Astrocyte (in vitro differentiated cells and primary cell): ENCODE results near the gene RBM24. TPM values are rescaled to one million over a fixed set of nuclear protein-coding genes. Genes with fewer than 3 reads are reported as not detected.

Experiments used
- DNase-seq: peaks from one replicate; pipeline ENCODE4 v3.0.0-alpha.2; 2010; ENCODE audit warnings: low read depth
- FAIRE-seq: peaks from 2 replicates; lab custom pipeline; 2011; peaks lifted over from hg19 to GRCh38; lab: Jason Lieb, UNC
- H2AFZ ChIP-seq: 2 replicates; pipeline ENCODE4 v1.6.0; 2012; ENCODE audit warnings: low read depth, low read length, inconsistent platforms
- H3K27ac ChIP-seq: 2 replicates; pipeline ENCODE4 v1.5.1; 2011; ENCODE audit warnings: low read depth, low read length, inconsistent platforms
- H3K27me3 ChIP-seq: 2 replicates; pipeline ENCODE4 v1.6.0; 2011; ENCODE audit warnings: low read length, inconsistent platforms; ENCODE audit not compliant: insufficient read depth
- H3K36me3 ChIP-seq: 2 replicates; pipeline ENCODE4 v1.5.1; 2011; ENCODE audit warnings: low read length, inconsistent platforms; ENCODE audit not compliant: insufficient read depth
- H3K4me1 ChIP-seq: 2 replicates; pipeline ENCODE4 v1.5.1; 2011; ENCODE audit warnings: low read length, inconsistent platforms; ENCODE audit not compliant: insufficient read depth
- H3K4me2 ChIP-seq: 2 replicates; pipeline ENCODE4 v1.6.0; 2012; ENCODE audit warnings: low read length, inconsistent platforms
- H3K4me3 ChIP-seq: 2 replicates; pipeline ENCODE4 v1.5.1; 2011; ENCODE audit warnings: low read depth, mild to moderate bottlenecking, low read length, inconsistent platforms; ENCODE audit not compliant: insufficient read depth
- H3K79me2 ChIP-seq: 2 replicates; pipeline ENCODE4 v1.6.0; 2012; ENCODE audit warnings: mild to moderate bottlenecking, low read length, inconsistent platforms; ENCODE audit not compliant: insufficient read depth
- H3K9ac ChIP-seq: 2 replicates; pipeline ENCODE4 v1.6.0; 2012; ENCODE audit warnings: mild to moderate bottlenecking, low read length, inconsistent platforms
- H3K9me3 ChIP-seq: 2 replicates; pipeline ENCODE4 v1.5.1; 2012; ENCODE audit warnings: low read depth, mild to moderate bottlenecking, low read length, inconsistent platforms; ENCODE audit not compliant: insufficient read depth
- H4K20me1 ChIP-seq: 2 replicates; pipeline ENCODE4 v1.6.0; 2012; ENCODE audit warnings: low read length, inconsistent platforms; ENCODE audit not compliant: insufficient read depth
- H3K27ac Mint-ChIP-seq: one replicate; pipeline ENCODE4 v1.8.0; 2021; ENCODE audit warnings: mild to moderate bottlenecking, mixed read lengths; ENCODE audit not compliant: unreplicated experiment
- H3K27me3 Mint-ChIP-seq: one replicate; pipeline ENCODE4 v1.8.0; 2021; ENCODE audit warnings: low read depth, mixed read lengths; ENCODE audit not compliant: unreplicated experiment
- H3K36me3 Mint-ChIP-seq: one replicate; pipeline ENCODE4 v1.8.0; 2021; ENCODE audit warnings: low read depth, mixed read lengths; ENCODE audit not compliant: unreplicated experiment
- H3K4me1 Mint-ChIP-seq: one replicate; pipeline ENCODE4 v1.8.0; 2021; ENCODE audit warnings: low read depth, mixed read lengths; ENCODE audit not compliant: unreplicated experiment
- H3K4me3 Mint-ChIP-seq: one replicate; pipeline ENCODE4 v1.8.0; 2021; ENCODE audit warnings: mild to moderate bottlenecking, moderate library complexity, mixed read lengths; ENCODE audit not compliant: unreplicated experiment
- H3K9me3 Mint-ChIP-seq: one replicate; pipeline ENCODE4 v1.8.0; 2021; ENCODE audit warnings: mild to moderate bottlenecking, mixed read lengths; ENCODE audit not compliant: unreplicated experiment
- CTCF ChIP-seq: IDR thresholded peaks from 2 replicates; pipeline ENCODE4 v1.5.1; 2011; ENCODE audit warnings: low read depth, mild to moderate bottlenecking, inconsistent platforms, low read length, moderate library complexity; ENCODE audit not compliant: insufficient read depth
- EZH2 ChIP-seq: IDR thresholded peaks from 2 replicates; pipeline ENCODE4 v1.6.1; 2012; ENCODE audit warnings: mild to moderate bottlenecking, low read length, inconsistent platforms; ENCODE audit not compliant: insufficient read depth
- total RNA-seq: library from RNA; stranded (reverse); gene quantifications from 2 replicates; pipeline ENCODE4 v1.2.1, GENCODE V29; 2021

The RBM24 gene
- total RNA-seq, 1 donor from 2014 or later: 22.7 TPM

- Mint-ChIP-seq H3K36me3 (no peaks in the 10 kb centered on the region), H3K4me1 (no peaks in the 10 kb centered on the region)
Measured at GRCh38 chr6:17239260-17239659, 41.9 kb upstream of the RBM24 start.

GRCh38 chr6:17240803-17241500 is 40.2 kb upstream of the RBM24 start:
- no peaks in the 10 kb centered on the region for H3K4me1 Mint-ChIP-seq
- DNase-seq: no peak
- H4K20me1 ChIP-seq: no peaks in the 10 kb centered on the region
- H3K4me3 ChIP-seq: no peak overlapping the region
- H3K36me3 Mint-ChIP-seq: no peaks in the 10 kb centered on the region
- H2AFZ ChIP-seq: no peak overlapping the region
- H3K9ac ChIP-seq: no peak overlapping the region
- peaks cover 7% of the 10 kb centered on the region for H3K9me3 Mint-ChIP-seq
- H3K4me3 Mint-ChIP-seq: no peak overlapping the region
- TF ChIP-seq EZH2 (no peak), CTCF (no peak)
- no peak overlapping the region for H3K4me2 ChIP-seq
- no peaks in the 10 kb centered on the region for H3K79me2 ChIP-seq
- H3K27me3 Mint-ChIP-seq: no peaks in the 10 kb centered on the region
- no peak for FAIRE-seq
- no peak overlapping the region for H3K27ac ChIP-seq
- H3K9me3 ChIP-seq: no peaks in the 10 kb centered on the region
- H3K27ac Mint-ChIP-seq: no peak overlapping the region
- no peaks in the 10 kb centered on the region for H3K27me3 ChIP-seq
- H3K36me3 ChIP-seq: no peaks in the 10 kb centered on the region
- no peaks in the 10 kb centered on the region for H3K4me1 ChIP-seq

More at GRCh38 chr6:17239260-17239659, 41.9 kb upstream of the RBM24 start:
- Mint-ChIP-seq H3K27me3 (no peaks in the 10 kb centered on the region), H3K4me3 (no peak overlapping the region), H3K27ac (no peak overlapping the region), H3K9me3 (peaks cover 2% of the 10 kb centered on the region)
- H3K79me2 ChIP-seq: no peaks in the 10 kb centered on the region
- no peaks in the 10 kb centered on the region for H3K36me3 ChIP-seq
- FAIRE-seq (no peak), DNase-seq (no peak)
- H3K9ac ChIP-seq: no peak overlapping the region
- no peaks in the 10 kb centered on the region for H3K27me3 ChIP-seq
- H3K27ac ChIP-seq: no peak overlapping the region
- no peaks in the 10 kb centered on the region for H4K20me1 ChIP-seq
- H3K4me3 ChIP-seq: no peak overlapping the region
- TF ChIP-seq CTCF (no peak), EZH2 (no peak)
- H3K4me1 ChIP-seq: no peaks in the 10 kb centered on the region
- H2AFZ ChIP-seq: no peak overlapping the region
- no peak overlapping the region for H3K4me2 ChIP-seq
- H3K9me3 ChIP-seq: no peaks in the 10 kb centered on the region

- Mint-ChIP-seq H3K27ac (no peak overlapping the region), H3K9me3 (peaks cover 7% of the 10 kb centered on the region), H3K36me3 (no peaks in the 10 kb centered on the region), H3K27me3 (no peaks in the 10 kb centered on the region), H3K4me3 (no peak overlapping the region), H3K4me1 (no peaks in the 10 kb centered on the region)
- H3K4me1 ChIP-seq: no peaks in the 10 kb centered on the region
- no peaks in the 10 kb centered on the region for H4K20me1 ChIP-seq
- no peaks in the 10 kb centered on the region for H3K79me2 ChIP-seq
- H3K27ac ChIP-seq: no peak overlapping the region
- H3K9ac ChIP-seq: no peak overlapping the region
- TF ChIP-seq CTCF: no peak
- H3K27me3 ChIP-seq: no peaks in the 10 kb centered on the region
- DNase-seq (no peak), FAIRE-seq (no peak)
- no peaks in the 10 kb centered on the region for H3K9me3 ChIP-seq
- H3K36me3 ChIP-seq: no peaks in the 10 kb centered on the region
- H3K4me3 ChIP-seq: no peak overlapping the region
- H3K4me2 ChIP-seq: no peak overlapping the region
- no peak overlapping the region for H2AFZ ChIP-seq
Measured at GRCh38 chr6:17242087-17242486, 39.1 kb upstream of the RBM24 start.
